IMR-90 (cell line): ENCODE measurements around the gene COL13A1. TPM values are rescaled to one million over a fixed set of nuclear protein-coding genes. Genes with fewer than 3 reads are reported as not detected.

Source experiments
- ATAC-seq: fragments of 200-7000 bp; cut with Tn5 transposase; 2 replicates; pipeline ENCODE4 v1.9.1; 2020; ENCODE audit warnings: low read depth, mild to moderate bottlenecking, moderate library complexity
- BruUV-seq: library from RNA; stranded (reverse); fragments of 400-500 nt; replicated peaks from 2 replicates; lab custom pipeline; 2021; lab: Mats Ljungman, UMichigan
- CTCF ChIA-PET: fragments of 300-600 bp; formaldehyde crosslinking; extraction: SDS; loops from one replicate; lab custom pipeline; 2021; ENCODE audit warnings: antibody characterized with exemption; lab: Yijun Ruan, JAX
- POLR2A ChIA-PET: fragments of 300-600 bp; sonication (Branson Sonifier 250); formaldehyde crosslinking; loops from one replicate; lab custom pipeline; 2022; ENCODE audit warnings: antibody characterized with exemption; ENCODE audit not compliant: unreplicated experiment; lab: Charles Lee
- DNase-seq: peaks from one replicate; pipeline ENCODE4 v3.0.0; 2013
- H2AFZ ChIP-seq: replicated peaks from 2 replicates; pipeline ENCODE3; 2013; ENCODE audit warnings: low read length, mild to moderate bottlenecking; ENCODE audit not compliant: poor library complexity
- H2AK5ac ChIP-seq: 2 replicates; pipeline ENCODE4 v1.6.1; 2013; ENCODE audit warnings: low read depth, low read length, inconsistent platforms
- H2AK9ac ChIP-seq: replicated peaks from 2 replicates; pipeline ENCODE3; 2013; ENCODE audit warnings: mild to moderate bottlenecking, low read depth, low read length, moderate library complexity; ENCODE audit not compliant: poor library complexity
- H2BK120ac ChIP-seq: 2 replicates; pipeline ENCODE4 v1.6.1; 2013; ENCODE audit warnings: low read depth, low read length, inconsistent platforms
- H2BK15ac ChIP-seq: 3 replicates; pipeline ENCODE4 v1.6.1; 2013; ENCODE audit warnings: low read depth, low read length, inconsistent platforms
- H2BK20ac ChIP-seq: 2 replicates; pipeline ENCODE4 v1.6.1; 2013; ENCODE audit warnings: low read depth, mild to moderate bottlenecking, inconsistent platforms, low read length, moderate library complexity
- H2BK5ac ChIP-seq: 2 replicates; pipeline ENCODE4 v1.6.1; 2013; ENCODE audit warnings: mild to moderate bottlenecking, low read depth, low read length, inconsistent platforms; ENCODE audit not compliant: poor library complexity, severe bottlenecking
- H3K14ac ChIP-seq: replicated peaks from 2 replicates; pipeline ENCODE4 v1.6.1; 2013; ENCODE audit warnings: low read depth, low read length, inconsistent platforms
- H3K18ac ChIP-seq: 2 replicates; pipeline ENCODE4 v1.6.1; 2013; ENCODE audit warnings: low read depth, low read length, control low read depth
- H3K23ac ChIP-seq: 2 replicates; pipeline ENCODE4 v1.6.1; 2013; ENCODE audit warnings: low read depth, low read length, inconsistent platforms
- H3K27ac ChIP-seq: 2 replicates; pipeline ENCODE4 v1.5.1; 2013; ENCODE audit warnings: mild to moderate bottlenecking, control low read depth, low read length; ENCODE audit not compliant: insufficient read depth
- H3K27me3 ChIP-seq: 2 replicates; pipeline ENCODE4 v1.6.1; 2013; ENCODE audit warnings: low read length; ENCODE audit not compliant: control insufficient read depth, insufficient read depth
- H3K36me3 ChIP-seq: 2 replicates; pipeline ENCODE4 v1.6.1; 2013; ENCODE audit warnings: low read length, mixed read lengths; ENCODE audit not compliant: control insufficient read depth, insufficient read depth
- H3K4ac ChIP-seq: 2 replicates; pipeline ENCODE4 v1.6.1; 2013; ENCODE audit warnings: low read depth, low read length, inconsistent platforms
- H3K4me1 ChIP-seq: 2 replicates; pipeline ENCODE4 v1.6.1; 2013; ENCODE audit warnings: low read length, mixed read lengths; ENCODE audit not compliant: control insufficient read depth, insufficient read depth
- H3K4me2 ChIP-seq: 2 replicates; pipeline ENCODE4 v1.6.1; 2013; ENCODE audit warnings: low read depth, mild to moderate bottlenecking, control low read depth, low read length, moderate library complexity
- H3K4me3 ChIP-seq: 2 replicates; pipeline ENCODE4 v1.5.1; 2013; ENCODE audit warnings: low read depth, mild to moderate bottlenecking, control low read depth, low read length, moderate library complexity; ENCODE audit not compliant: insufficient read depth
- H3K56ac ChIP-seq: 2 replicates; pipeline ENCODE4 v1.6.1; 2013; ENCODE audit warnings: low read length, inconsistent platforms; ENCODE audit not compliant: insufficient read depth; ENCODE audit errors: extremely low read depth
- H3K79me1 ChIP-seq, 2 experiments: 2 replicates each; pipeline ENCODE4 v1.6.1; 2013; ENCODE audit warnings: low read length in 2 of 2, inconsistent platforms in 1 of 2, low read depth in 1 of 2
- H3K9ac ChIP-seq: 2 replicates; pipeline ENCODE4 v1.6.1; 2013; ENCODE audit warnings: low read depth, low read length, control low read depth
- H3K9me1 ChIP-seq: 2 replicates; pipeline ENCODE4 v1.6.1; 2013; ENCODE audit warnings: low read length, inconsistent platforms; ENCODE audit not compliant: insufficient read depth
- H3K9me3 ChIP-seq: 2 replicates; pipeline ENCODE4 v1.6.1; 2013; ENCODE audit warnings: low read length; ENCODE audit not compliant: control insufficient read depth, insufficient read depth
- H4K20me1 ChIP-seq: 2 replicates; pipeline ENCODE4 v1.6.1; 2013; ENCODE audit warnings: low read length, inconsistent platforms; ENCODE audit not compliant: insufficient read depth
- H4K5ac ChIP-seq: 2 replicates; pipeline ENCODE4 v1.6.1; 2013; ENCODE audit warnings: mild to moderate bottlenecking, low read depth, low read length, control low read depth
- H4K8ac ChIP-seq, 2 experiments: 2 replicates each; pipeline ENCODE4 v1.6.1; 2013; ENCODE audit warnings: low read depth in 2 of 2, low read length in 2 of 2, control low read depth in 1 of 2, inconsistent platforms in 1 of 2
- H4K91ac ChIP-seq: 2 replicates; pipeline ENCODE4 v1.6.1; 2013; ENCODE audit warnings: low read depth, low read length, inconsistent platforms; ENCODE audit not compliant: insufficient read depth
- CEBPB ChIP-seq: IDR thresholded peaks from 2 replicates; pipeline ENCODE4 v1.6.1; 2012; ENCODE audit warnings: low read depth, low read length, improper control_type of control experiment
- MAFK ChIP-seq: IDR thresholded peaks from 2 replicates; pipeline ENCODE4 v1.6.1; 2012; ENCODE audit warnings: low read depth, low read length, improper control_type of control experiment
- MAZ ChIP-seq: IDR thresholded peaks from 2 replicates; pipeline ENCODE4 v1.6.1; 2012; ENCODE audit warnings: low read depth, mild to moderate bottlenecking, low read length, improper control_type of control experiment, moderate library complexity, borderline replicate concordance
- NFE2L2 ChIP-seq: fragments of 150-350 bp; IDR thresholded peaks from 2 replicates; pipeline ENCODE4 v1.6.1; 2016; ENCODE audit warnings: low read depth, mild to moderate bottlenecking, low read length
- WGBS, 2 experiments: methylation state at CpG; one replicate each; pipeline versions ENCODE4 v1.1.5 to v1.1.7; 2013; ENCODE audit warnings: missing lambda C conversion rate in 2 of 2; ENCODE audit not compliant: insufficient read length in 1 of 2; ENCODE audit errors: extremely low coverage in 2 of 2; 5-methylcytosine and 5-hydroxymethylcytosine counted together
- dilution Hi-C: fragments of 300-500 bp; cut with HindIII; formaldehyde crosslinking; loops from one replicate; pipeline ENCODE4 v1.14.3; 2018; ENCODE audit warnings: low sequenced_read_pairs; ENCODE audit not compliant: unreplicated experiment
- in situ Hi-C: fragments of 300-500 bp; cut with MboI; formaldehyde crosslinking; loops from 3 replicates; pipeline ENCODE4 v1.14.3; 2019; ENCODE audit warnings: low sequenced_read_pairs, inconsistent platforms, mixed read lengths
- intact Hi-C: fragments of 100-400 bp; cut with micrococcal nuclease; formaldehyde crosslinking; loops from 2 replicates; pipeline ENCODE4 v1.10.0; 2022
- polyA plus RNA-seq, 3 experiments: library from polyadenylated mRNA; depleted of rRNA; stranded (reverse); fragments of >200 nt; gene quantifications; 2 replicates each; pipeline ENCODE4 v1.2.3, GENCODE V29; 2012; ENCODE audit warnings: low replicate concordance in 1 of 3
- total RNA-seq: library from RNA; depleted of rRNA; stranded (reverse); fragments of >200 nt; gene quantifications from 2 replicates; pipeline ENCODE4 v1.2.3, GENCODE V29; 2012

Gene COL13A1
- total and polyA plus RNA-seq, 2 of the 4 experiments (the other 2 are of a cell fraction) = 12.2 to 31.3 TPM

DNA sequence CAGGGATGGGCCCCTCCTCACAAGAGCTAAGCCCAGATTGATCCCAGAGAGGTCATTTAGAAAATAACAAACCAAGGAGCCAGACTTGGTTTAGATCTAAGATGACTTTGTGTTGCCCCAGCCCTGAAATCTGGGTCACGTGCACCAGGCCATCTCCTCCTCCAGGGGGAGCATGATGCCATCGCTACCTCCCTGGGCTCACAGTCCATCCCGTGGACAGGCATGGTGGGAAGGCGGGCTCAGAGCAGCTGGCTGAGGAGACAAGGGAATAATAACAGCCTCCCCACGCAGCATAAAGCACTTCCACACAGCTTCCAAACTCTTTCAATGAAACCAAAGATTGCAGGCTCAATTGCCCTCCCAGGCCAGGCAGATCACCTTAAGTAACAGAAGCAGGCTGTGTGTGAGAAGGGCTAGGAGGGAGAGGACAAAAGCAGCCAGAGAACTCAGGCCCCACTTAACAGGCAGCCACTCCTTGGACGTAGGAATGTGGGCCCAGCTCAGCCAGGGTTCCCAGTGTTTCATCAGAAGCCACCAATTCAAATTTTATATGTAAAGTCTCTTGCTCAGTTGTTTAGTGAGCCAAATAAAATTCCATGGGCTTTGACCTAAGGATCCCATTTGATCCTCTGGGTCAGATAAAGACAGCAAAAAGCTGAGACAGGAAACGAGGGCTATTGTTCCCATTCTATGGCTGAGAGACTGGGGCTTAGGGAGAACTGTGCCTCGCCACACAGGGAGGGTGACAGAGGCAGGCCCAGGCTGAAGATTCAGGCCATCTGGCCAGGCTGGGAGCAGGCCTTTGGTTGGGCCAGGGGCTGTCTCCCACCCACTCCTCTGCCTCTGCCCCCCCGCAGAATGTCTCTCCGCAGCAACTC lies 100.2 kb downstream of the COL13A1 start (continued):
- TF ChIP-seq CEBPB (no peak), NFE2L2 (no peak), MAZ (no peak)

DNA sequence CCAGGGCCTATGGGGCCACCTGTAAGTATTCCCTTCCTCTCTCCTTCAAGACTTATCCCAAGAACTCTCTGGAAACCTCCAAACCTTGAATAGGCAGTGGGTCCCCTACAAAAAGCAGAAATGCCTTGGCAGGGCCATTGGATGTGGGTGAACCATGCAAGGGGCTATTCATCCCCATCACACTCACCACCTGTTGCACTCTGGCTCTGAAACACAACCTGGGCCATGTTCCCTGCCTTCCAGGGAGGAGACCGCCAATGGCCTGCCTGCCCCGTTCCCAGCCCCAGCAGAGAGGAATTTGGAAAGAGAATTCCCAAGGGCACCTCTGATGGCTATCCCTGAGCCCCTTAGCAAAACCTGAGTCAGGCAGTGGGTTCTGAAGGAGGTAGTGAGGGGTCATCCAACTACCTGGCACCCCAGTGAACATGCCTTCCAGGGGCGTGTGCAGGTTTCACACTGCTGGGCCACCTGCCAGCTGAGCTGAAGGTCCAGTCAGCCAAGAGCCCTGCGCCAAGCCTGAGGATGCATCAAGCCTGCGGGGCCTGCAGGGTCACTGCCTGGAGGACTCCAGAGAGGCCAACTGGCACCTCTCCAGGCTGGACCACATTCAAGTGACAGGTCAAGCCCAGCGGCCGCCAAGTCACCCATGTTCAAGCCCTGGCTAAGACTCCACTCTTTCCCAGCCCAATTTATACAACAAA lies 101.3 kb downstream of the COL13A1 start:
- H4K91ac ChIP-seq = no peak overlapping the region
- no peaks in the 10 kb centered on the region for H3K27me3 ChIP-seq
- H3K27ac ChIP-seq = no peak overlapping the region
- 80% methylated on average over 2 of the region's 7 CpGs; no CpG with 5 or more reads in 1 of the 2 experiments for WGBS, 2 experiments
- dilution Hi-C loops (no loop called here), intact Hi-C loops (no loop called here), in situ Hi-C loops (loop anchor here (25.0 kb wide), 1 partner anchor 391 kb away; no protein-coding TSS in a partner anchor)
- no TSS peak for BruUV-seq
- H2BK120ac ChIP-seq = no peak overlapping the region
- H3K23ac ChIP-seq = no peak overlapping the region
- H3K4ac ChIP-seq = no peak overlapping the region
- H3K9me1 ChIP-seq = peaks cover 10% of the 10 kb centered on the region
- no peak overlapping the region for H3K4me2 ChIP-seq
- H4K20me1 ChIP-seq = no peaks in the 10 kb centered on the region
- no peaks in the 10 kb centered on the region for H3K9me3 ChIP-seq
- no peak overlapping the region for H2BK20ac ChIP-seq
- no peak for TF ChIP-seq NFE2L2
- no peak for TF ChIP-seq MAFK
- no peak overlapping the region for H4K8ac ChIP-seq
- H3K79me1 ChIP-seq = no peaks in the 10 kb centered on the region
- no peak overlapping the region for H4K5ac ChIP-seq
- ATAC-seq = no peak
- no peak overlapping the region for H2AK9ac ChIP-seq
- CTCF ChIA-PET = no interaction called here
- peaks cover 2% of the 10 kb centered on the region; the same call in 1 of the 2 replicates for H3K4me1 ChIP-seq
- no peak overlapping the region for H3K56ac ChIP-seq
- no peak overlapping the region for H3K9ac ChIP-seq
- POLR2A ChIA-PET = no interaction called here
- H3K18ac ChIP-seq = no peak overlapping the region
- no peak overlapping the region for H3K4me3 ChIP-seq
- no peak overlapping the region for H2BK5ac ChIP-seq
- DNase-seq = no peak
- no peak overlapping the region for H2AFZ ChIP-seq
- H3K14ac ChIP-seq = no peak overlapping the region
- H2BK15ac ChIP-seq = no peak overlapping the region
- H2AK5ac ChIP-seq = no peak overlapping the region
- no peaks in the 10 kb centered on the region for H3K36me3 ChIP-seq
